Measurements from ENCODE around the gene RNF220.

- TF ChIP-seq GATA2 (IDR thresholded peaks at IDR 0.05; ENCODE audit: low read depth, low read length) (no peak), GATA3 (IDR thresholded peaks at IDR 0.05; ENCODE audit: low read depth, low read length) (no peak)
Observed at GRCh38 chr1:44531785-44532566, 126.9 kb downstream of the RNF220 start.

Data from SH-SY5Y (cell line).